Liver (tissue), 3 donors: ENCODE measurements around the gene HJURP.

ENCODE experiments used
- GABPA ChIP-seq, 2 donors: IDR thresholded peaks in 1 of 2; conservative IDR thresholded peaks in 1 of 2; 2 replicates each; pipeline ENCODE4 v1.6.1; 2016; ENCODE audit warnings: antibody characterized with exemption in 2 of 2, mild to moderate bottlenecking in 1 of 2, moderate library complexity in 1 of 2
- REST ChIP-seq: IDR thresholded peaks from 2 replicates; pipeline ENCODE4 v1.6.1; 2016; ENCODE audit warnings: antibody characterized with exemption, mild to moderate bottlenecking
- RXRA ChIP-seq, 2 donors: IDR thresholded peaks; 2 replicates each; pipeline ENCODE4 v1.6.1; 2017 to 2018; ENCODE audit warnings: antibody characterized with exemption in 2 of 2, mild to moderate bottlenecking in 1 of 2
- TF ChIP-seq, protein P1 (sequence below): fragments of 150-350 bp; IDR thresholded peaks from 2 replicates; pipeline ENCODE4 v1.5.1; 2017; ENCODE audit warnings: improper control_type of control experiment, low read depth, low read length; ENCODE audit not compliant: missing input control
- donor health status: healthy.
- donor health status: healthy.

DNA sequence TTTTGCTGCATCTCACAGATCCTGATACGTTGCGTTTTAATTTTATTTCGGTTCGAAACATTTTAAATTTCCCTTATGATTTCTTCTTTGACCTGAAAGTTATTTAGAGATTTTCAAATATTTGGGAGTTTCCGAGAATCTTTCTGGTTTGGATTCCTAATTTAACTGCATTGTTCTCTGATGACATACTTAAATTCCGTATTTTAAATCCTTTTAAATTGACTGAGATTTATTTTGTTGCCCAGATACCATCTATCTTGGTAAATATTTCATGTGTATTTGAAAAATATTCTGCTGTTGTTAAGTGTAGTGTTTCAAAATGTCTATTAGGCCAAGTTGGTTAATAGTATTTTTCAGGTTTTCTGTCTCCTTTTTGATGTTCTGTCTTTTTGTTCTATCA lies 38.5 kb downstream of the HJURP start:
- TF ChIP-seq REST (no peak), GABPA (IDR thresholded peaks at IDR 0.05 in 1 of 2, conservative IDR thresholded peaks at IDR 0.05 in 1 of 2) (no peak), RXRA (IDR thresholded peaks at IDR 0.05) (no peak)
- TF ChIP-seq, protein P1, sequence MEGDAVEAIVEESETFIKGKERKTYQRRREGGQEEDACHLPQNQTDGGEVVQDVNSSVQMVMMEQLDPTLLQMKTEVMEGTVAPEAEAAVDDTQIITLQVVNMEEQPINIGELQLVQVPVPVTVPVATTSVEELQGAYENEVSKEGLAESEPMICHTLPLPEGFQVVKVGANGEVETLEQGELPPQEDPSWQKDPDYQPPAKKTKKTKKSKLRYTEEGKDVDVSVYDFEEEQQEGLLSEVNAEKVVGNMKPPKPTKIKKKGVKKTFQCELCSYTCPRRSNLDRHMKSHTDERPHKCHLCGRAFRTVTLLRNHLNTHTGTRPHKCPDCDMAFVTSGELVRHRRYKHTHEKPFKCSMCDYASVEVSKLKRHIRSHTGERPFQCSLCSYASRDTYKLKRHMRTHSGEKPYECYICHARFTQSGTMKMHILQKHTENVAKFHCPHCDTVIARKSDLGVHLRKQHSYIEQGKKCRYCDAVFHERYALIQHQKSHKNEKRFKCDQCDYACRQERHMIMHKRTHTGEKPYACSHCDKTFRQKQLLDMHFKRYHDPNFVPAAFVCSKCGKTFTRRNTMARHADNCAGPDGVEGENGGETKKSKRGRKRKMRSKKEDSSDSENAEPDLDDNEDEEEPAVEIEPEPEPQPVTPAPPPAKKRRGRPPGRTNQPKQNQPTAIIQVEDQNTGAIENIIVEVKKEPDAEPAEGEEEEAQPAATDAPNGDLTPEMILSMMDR: no peak
